HG02642 (cell line): Measurements from ENCODE around the gene STX1A.
"Not testable (repeated sequence)": the region's sequence is repeated elsewhere in the genome, so short reads cannot be mapped to it uniquely, and the experiment has no call there.

Source experiments
- ATAC-seq: cut with Tn5 transposase; IDR thresholded peaks from one replicate; pipeline ENCODE4 v1.9.1; 2021; ENCODE audit warnings: mild to moderate bottlenecking; ENCODE audit not compliant: unreplicated experiment, poor library complexity

Gene STX1A

DNA sequence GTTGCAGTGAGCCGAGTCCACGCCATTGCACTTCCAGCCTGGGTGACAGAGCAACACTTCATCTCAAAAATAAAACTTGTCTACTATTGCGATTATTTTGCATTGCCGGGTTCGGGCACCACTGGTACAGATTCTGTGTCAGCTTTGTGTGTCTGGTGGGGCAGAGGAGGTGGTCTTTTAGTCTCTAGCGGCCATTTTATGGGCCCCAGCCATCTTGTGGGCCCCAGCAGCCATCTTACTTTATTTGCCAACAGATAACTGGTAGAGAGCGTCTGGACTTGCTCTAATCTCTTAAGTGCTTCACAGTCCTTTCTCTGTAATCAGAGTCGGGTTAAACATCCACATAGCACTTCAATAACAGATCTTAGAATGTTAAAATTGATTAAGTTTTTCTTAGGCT lies 31.2 kb downstream of the STX1A start:
- no peak for ATAC-seq

DNA sequence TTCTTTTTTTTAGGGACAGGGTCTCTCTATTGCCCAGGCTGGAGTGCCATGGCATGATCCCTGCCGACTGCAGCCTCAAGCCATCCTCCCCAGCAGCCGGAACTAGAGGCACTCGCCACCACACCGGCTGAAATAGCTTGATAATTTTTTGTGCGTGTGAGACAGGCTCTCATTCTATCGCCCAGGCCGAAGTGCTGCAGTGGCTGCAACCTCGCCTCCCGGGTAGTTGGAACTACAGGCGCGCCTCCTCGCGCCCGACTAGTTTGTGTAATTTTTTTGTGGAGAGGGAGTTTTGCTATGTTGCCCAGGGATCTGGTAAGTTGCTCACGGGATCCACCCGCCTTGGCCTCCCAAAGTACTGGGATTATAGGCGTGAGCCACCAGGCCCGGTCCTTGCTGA lies 34.2 kb downstream of the STX1A start:
- ATAC-seq: no peak

DNA sequence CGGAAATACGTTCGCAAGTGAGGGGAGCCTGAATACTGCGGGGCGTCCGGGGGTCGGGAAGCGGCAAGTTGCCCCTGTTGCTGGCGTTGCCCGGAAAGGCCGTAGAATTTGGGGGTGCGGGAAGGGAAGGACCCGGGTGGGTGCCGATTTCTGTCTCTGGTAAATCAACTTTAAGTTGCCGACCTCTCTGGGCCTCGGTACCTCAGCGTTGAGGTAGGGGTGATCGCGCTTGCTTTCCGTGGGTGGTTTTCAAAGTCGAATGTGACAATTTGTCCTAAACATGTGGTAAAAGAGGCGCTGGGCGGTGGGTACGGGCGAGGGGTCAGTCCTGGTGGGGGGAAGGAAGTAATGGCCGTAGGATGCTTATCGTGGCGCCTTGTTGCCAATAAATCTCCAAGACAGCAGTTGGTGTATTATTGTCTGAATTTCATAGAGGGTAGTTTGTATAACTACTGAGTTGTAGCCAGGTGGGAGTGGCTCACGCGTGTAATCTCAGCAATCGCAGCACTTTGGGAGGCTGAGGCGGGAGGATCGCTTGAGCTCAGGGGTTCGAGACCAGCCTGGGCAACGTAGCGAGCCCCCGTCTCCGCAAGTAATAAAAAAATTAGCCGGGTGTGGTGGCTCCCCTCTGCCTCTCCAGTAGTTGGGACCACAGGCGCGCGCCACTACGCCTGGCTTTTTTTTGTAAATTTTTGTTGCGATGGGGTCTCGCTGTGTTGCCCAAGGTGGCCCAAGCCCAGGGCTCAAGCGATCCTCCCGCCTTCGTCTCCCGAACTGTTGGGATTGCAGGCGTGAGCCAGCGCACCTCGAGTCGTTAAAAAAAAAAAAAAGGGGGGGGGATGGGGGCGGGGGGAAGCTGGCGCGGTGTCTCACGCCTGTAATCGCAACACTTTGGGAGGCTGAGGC lies 35.4 kb downstream of the STX1A start:
- ATAC-seq: peak; percentile 16

DNA sequence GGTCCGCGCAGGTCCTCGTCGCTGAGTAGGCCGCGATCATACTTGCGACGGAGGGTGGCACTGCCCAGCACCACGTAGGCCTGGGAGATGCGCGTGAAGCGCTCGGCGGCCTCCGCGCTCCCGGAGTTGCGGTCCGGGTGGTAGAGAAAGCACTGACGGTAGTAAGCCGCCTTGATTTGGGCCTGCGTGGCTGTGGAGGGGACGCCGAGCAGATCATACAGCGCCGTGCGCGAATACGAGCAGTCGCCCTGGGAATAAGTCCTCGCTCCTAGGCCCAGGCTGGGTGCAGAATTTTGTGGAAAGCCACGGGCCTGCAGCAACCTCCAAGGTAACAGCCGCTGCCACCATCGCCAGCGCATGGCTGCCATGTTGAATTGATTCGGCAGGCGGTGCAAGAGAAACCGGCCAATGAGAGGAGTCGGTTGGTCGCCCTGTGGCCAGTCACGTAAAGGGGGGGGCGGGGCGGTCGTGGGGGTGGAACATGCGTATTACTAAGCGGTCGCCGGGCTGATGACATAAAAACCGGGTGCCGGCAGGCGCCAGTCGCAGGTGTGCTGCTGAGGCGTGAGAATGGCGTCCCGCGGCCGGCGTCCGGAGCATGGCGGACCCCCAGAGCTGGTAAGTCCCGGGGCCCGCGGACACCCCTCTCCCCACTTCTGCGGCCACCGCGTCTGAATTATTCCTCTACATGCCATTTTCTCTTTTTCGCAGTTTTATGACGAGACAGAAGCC lies 36.2 kb downstream of the STX1A start, which contains the start of the genes BUD23 and DNAJC30:
BUD23 (plus strand) TSS at position 542 of the 732 bp plus-strand sequence; CDS start at position 571, 29 bp downstream.
DNAJC30 (minus strand) TSS at position 398 of the 732 bp plus-strand sequence; CDS start at position 368, 30 bp downstream.
- ATAC-seq: peak; percentile 91

DNA sequence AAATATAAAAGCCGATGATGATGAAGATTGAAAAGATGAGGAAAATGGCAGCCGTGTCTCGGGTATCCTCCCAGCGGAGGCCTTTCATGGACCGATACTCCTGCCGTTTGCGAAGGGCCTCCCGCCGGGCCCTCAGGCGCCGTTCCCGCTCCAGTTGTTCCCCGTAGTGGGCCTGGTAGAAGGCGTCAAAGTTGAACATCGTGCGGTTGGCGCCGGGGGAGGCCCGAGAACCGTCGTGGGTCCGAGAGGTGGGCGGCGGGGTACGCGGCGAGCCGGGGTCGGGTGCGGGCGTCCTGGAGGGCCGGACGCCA lies 36.8 kb downstream of the STX1A start:
- ATAC-seq: peak; percentile 1

DNA sequence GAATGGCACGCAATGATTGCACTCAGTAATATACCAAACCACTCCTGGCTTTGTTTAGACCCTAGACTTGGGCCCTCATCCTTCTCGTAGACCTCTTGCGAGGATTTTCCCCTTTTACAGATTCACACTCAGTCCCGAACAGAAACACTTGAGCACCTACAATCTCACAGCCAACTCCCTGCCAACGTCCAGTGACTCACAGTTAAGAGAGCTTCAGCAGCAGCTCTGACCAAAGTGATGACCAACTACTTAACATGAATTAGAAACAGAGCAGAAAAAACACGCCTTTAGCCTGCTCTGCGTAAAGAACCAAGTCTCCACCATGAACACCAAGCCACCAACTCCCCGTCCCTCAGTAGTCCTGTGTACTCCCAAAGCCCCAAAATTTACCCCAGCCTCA lies 38.4 kb downstream of the STX1A start:
- no peak for ATAC-seq

DNA sequence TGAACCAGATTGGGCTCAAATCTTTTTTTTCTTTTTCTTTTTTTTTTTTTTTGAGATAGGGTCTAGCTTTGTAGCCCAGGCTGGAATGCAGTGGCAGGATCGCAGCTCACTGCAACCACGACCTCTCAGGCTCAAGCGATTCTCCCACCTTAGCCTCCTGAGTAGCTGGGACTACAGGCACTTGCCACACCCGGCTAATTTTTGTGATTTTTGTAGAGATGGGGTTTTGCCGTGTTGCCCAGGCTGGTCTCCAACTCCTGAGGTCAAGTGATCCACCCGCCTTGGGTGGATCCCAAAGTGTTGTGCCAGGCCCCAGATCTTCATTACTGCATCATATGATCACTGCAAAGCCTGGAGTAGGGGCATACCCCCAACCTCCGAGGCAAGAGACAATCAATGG lies 39.0 kb downstream of the STX1A start:
- no peak for ATAC-seq

DNA sequence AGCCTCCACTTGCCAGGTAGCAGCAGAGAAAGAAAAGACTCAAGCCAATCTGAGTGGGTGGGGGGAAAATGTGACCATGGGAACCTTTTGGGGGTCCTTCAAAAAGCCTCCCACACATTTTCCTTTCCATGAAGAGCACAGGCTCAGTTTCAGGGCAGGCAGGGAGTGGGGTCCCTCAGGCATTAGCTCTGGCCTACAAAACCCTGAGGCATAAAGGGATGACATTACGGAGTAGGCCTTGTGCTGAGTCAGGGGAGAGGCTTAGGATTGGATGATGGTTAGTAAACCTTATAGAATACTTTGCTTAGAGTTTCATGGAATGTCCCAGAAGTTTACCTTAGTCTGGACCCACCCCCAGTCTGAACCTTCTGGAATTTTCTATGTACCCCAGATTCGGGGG lies 39.8 kb downstream of the STX1A start:
- ATAC-seq: no peak

DNA sequence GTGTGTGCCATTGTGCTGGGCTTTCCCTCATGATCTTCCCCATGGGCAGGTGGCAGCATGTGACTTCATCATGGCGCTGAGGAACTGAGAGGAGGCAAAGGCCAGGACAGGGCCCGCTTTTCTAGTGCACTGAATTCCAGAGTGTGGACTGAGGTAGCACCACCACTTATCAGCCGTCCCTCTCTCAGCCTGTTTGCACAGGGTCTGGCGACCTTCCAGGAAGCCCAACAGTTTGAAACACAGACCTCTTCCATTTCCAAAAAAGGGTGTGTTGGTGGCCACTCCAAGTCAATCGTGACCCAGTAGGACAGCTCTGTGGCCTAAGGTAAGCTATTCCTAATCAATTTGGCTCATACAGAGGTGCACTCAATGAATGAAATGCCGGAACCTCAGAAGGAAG lies 40.6 kb downstream of the STX1A start:
- ATAC-seq: no peak

DNA sequence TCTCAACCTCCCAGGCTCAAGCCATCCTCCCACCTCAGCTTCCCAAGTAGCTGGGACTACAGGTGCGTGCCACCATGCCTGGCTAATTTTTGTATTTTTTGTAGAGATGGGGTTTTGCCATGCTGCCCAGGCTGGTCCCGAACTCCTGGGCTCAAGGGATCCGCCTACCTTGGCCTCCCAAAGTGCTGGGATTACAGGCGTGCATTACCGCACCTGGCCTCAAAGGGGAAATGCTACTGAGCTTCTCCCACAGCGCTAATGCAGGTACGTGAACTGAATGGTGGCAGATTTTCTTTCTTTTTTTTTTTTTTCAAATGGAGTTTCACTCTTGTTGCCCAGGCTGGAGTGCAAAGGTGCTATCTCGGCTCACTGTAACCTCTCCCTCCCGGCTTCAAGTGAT lies 43.4 kb downstream of the STX1A start:
- not testable (repeated sequence) for ATAC-seq

DNA sequence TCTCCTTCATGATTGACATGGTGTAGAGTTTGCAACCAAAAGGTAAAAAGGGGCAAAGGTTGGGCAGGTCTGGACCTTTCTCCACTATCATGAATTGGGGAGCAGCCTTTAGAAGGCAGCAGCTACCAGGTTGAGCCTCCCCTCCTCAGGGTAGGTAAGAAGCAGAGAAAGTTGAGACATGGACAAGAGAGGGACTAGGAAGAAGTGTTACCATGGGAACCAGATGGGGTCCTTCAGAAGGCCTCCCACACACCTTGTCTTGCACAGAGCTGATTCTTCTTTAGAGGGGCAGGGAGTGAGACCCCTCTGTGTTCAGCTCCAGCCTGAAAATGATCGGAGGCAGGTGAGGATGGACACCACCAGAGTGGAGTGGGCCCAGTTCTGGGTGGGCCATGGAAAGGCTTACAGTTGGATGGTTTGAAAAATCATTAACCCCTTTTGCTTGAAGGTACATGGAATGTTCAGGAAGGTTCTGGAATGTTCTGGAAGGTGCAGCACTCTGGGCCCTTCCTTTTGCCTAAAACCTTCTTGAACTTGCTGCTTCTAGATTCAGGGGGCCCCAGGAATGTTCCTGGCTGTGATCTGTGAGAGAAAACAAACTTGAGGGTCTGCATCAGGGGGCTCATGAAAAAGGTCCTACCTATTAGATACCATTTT lies 44.9 kb downstream of the STX1A start:
- no peak for ATAC-seq

DNA sequence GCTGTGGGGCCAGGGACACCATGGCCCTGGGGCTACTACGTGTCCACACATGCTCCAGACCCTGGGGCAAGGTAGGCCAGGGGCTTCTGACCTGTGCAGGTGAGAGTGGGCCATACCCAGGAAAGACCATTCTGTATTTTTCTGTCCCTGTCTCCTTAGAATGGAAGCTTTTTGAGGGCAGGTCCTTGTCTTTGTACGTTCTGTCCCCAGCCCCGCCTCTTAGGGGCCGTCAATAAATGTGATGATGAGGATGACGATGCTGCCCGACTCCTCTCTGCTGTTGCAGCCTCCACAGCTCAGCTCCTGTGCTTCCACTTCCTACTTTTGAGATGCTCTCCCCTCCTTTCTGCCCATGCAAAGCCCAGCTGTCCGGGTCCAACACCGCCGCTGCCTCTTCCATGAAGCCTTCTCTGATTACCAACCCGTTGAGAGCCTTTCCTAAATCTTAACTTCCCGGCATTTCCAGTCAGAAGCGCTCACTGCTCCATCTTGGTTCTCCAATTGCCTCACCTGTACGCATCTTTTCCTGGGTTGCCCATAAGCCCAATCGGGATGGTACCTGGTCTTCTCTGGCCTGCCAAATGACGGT lies 47.5 kb downstream of the STX1A start:
- ATAC-seq: no peak

DNA sequence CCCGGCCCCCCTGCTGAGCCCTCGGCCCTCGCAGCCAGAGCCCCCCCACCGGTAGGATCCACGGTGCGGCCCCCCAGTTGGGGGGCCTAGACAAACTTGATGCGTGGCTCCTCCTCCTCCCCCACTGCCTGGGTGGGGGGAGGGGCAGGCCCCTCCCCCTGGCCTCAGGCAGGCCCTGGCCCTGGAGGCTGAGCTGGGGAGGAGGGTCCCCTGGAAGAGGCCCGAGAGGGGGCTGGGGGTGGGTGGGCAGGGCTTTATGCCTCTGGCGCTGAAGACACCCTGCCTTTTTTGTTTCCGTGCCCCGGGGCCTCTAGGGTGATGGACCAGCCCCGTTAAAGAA lies 48.2 kb downstream of the STX1A start:
- no peak for ATAC-seq

DNA sequence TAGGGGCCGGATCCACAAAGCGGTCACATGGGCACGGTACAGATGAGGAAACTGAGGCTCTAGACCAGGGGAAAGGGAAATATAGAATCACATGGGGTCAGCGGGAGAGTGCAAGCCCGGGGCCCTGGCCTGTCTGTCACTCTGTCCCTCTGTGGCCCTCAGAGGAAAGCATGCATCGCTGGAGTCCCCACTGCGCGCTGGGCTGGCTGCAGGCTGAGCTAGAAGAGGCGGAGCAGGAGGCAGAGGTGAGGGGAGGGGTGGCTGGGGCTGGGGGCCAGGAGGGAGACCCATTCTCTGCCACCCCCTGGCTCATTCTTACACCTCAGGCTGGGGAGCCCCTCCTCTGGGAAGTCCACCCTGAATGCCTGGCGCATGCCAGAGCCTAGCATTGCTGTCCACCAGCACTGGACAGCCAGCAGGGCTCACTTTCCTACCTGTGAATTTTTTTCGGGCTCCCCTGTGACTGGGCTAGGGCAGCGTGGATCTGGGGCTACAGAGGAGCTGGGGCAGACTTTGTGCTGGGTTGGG lies 49.5 kb downstream of the STX1A start:
- ATAC-seq: no peak

DNA sequence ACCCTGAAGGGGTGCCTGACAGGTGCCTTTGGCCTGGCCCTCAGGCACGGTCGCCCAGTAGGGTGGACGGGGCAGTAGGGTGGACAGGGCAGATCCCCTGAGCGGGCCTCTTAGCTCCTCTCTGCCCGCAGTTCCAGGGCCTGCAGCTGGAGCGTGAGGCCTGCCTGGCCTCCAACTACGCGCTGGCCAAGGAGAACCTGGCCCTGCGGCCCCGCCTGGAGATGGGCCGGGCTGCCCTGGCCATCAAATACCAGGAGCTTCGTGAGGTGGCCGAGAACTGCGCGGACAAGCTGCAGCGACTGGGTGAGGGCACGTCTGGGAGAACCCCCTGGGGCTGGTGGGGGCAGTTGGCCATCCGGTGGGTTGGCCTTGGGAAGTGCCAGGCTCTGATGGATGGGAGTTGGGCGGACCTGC lies 50.2 kb downstream of the STX1A start:
- ATAC-seq: no peak

DNA sequence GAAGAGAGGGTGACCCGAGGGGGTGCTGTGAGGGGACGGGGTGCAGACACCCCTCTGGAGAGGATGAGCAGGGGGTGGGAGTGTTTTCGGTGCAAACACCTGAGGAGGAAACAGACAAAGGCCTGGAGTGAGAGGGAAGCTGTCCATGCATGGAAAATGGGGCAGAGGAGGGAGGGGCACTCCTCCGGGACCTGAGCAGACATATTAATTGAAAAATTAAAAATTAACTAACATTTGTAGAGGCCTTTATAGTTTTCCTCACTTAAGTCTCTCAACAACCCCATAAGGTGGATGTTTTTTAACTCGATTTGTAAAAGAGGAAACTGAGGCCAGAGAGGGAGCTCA lies 50.6 kb downstream of the STX1A start:
- no peak for ATAC-seq

DNA sequence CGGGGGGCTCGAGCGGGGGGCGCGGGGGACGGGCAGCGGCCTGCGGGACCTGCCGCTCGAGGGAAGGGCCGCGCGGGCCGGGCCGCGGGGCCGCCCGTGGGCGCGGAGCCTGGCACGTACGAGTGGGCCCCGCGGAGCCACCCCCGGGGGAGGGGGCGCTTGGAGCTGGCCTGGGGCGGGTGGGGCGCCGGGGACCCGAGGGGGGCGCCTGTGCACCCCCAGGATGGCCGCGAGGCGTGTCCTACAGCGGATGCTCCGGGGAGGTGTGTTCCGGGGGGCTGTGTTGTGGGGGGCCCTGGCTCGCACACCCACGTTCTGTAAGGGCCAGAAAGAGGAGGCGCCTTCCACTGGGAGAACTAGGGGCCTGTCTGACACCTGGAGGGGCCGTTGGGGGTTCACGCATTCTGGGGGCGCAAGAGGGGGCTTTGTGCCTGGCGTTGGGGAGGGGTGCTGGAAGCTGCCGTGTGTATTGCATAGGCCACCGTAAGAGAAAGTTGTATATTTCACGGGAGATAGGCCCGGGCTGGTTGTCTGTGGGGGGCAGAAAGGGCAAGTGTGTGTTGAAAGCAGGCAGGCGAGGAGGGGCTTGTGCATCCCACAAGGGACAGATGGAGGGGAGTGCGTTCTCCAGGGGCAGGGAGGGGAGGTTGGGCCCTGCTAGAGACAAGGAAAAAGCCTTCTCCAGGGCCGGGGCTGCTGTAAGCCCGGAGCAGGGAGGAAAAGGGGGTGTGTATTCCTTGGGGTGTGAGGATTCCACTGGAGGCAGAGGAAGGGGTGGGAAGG lies 51.2 kb downstream of the STX1A start:
- peak; percentile 12 for ATAC-seq

DNA sequence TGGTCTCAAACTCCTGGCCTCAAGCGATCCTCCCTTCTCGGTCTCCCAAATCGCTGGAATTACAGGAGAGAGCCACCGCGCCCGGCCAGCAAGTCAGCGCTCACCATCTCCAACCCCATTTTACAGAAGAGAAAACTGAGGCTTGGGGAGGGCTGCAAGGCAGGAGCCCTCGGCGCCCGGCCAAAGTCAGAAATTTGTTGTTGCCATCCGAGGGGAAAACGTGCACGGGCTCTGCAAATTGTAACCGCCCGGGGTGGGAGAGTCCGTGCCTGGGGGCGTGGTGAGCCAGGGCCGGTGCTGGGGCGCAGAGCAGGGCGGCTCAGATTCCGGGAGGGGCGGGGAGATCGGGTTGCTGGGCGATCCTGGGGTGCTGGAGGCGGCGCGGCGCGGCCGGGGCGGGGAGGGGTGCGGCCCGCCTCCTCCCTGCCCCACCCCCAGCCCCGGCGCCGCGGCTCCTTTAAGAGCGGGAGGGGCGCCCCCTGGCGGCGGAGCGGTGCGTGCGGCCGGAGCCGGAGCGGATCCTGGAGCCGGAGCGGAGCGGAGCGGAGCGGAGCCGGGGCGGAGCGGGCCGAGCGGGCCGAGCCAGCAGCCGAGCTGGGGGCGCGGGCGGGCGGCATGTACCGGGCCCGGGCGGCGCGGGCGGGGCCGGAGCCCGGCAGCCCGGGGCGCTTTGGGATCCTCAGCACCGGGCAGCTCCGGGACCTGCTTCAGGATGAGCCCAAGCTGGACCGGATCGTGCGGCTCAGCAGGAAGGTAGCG lies 51.9 kb downstream of the STX1A start, which contains the start of gene VPS37D:
VPS37D (plus strand) TSS at position 488 of the 759 bp plus-strand sequence; CDS start at position 616, 128 bp downstream.
- ATAC-seq: peak; percentile 92

DNA sequence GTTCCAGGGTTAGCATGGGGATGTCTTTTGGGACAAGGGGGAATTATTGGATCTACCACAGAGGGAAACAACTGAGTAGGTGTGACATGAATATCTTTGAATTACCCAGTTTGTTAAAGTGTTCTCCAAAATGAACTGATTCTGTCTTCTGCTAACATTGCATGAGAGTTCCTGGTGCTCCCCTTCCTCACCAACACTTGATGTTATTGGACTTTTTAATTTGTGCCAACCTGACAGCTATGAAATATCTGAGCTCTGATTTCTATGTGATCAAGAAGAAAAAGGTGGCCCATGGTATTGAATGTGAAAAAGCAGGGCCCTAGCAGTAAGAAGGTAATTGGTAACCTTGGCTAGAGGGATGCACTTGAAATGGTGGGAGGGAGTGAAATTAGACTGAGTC lies 56.4 kb downstream of the STX1A start:
- no peak for ATAC-seq
